NT2/D1 (cell line): ENCODE measurements around the gene GPR22.
A peak's percentile ranks its signal among the peaks of the same experiment; 100 is the strongest.

Experiments
- DNase-seq: peaks from one replicate; pipeline ENCODE4 v3.0.0-alpha.2; 2011; ENCODE audit warnings: low read depth, low spot score
- H3K27me3 ChIP-seq: 2 replicates; pipeline ENCODE4 v1.6.0; 2011; ENCODE audit warnings: mild to moderate bottlenecking; ENCODE audit not compliant: insufficient read length, insufficient read depth
- H3K36me3 ChIP-seq: 2 replicates; pipeline ENCODE4 v1.6.1; 2011; ENCODE audit warnings: mild to moderate bottlenecking, low read length, mixed read lengths; ENCODE audit not compliant: insufficient read depth, insufficient read length
- H3K4me1 ChIP-seq: 2 replicates; pipeline ENCODE4 v1.5.1; 2011; ENCODE audit not compliant: insufficient read depth, insufficient read length
- H3K4me3 ChIP-seq: 2 replicates; pipeline ENCODE4 v1.5.1; 2011; ENCODE audit warnings: low read depth; ENCODE audit not compliant: insufficient read length
- H3K9ac ChIP-seq: 2 replicates; pipeline ENCODE4 v1.6.0; 2011; ENCODE audit warnings: low read depth; ENCODE audit not compliant: insufficient read length
- H3K9me3 ChIP-seq: 2 replicates; pipeline ENCODE4 v1.5.1; 2011; ENCODE audit warnings: mild to moderate bottlenecking, low read length; ENCODE audit not compliant: insufficient read depth
- SUZ12 ChIP-seq: IDR thresholded peaks from 2 replicates; pipeline ENCODE4 v1.6.1; 2011; ENCODE audit not compliant: insufficient read length, insufficient read depth; ENCODE audit errors: extremely low read depth
- YY1 ChIP-seq: IDR thresholded peaks from 2 replicates; pipeline ENCODE4 v1.6.1; 2011; ENCODE audit not compliant: insufficient read length, insufficient read depth
- ZNF274 ChIP-seq: IDR thresholded peaks from 2 replicates; pipeline ENCODE4 v1.6.1; 2011; ENCODE audit warnings: mild to moderate bottlenecking, low read depth, low read length

GPR22 gene

GRCh38 chr7:107499731-107500130, 29.9 kb downstream of the GPR22 start:
- no peaks in the 10 kb centered on the region for H3K36me3 ChIP-seq
- H3K27me3 ChIP-seq = no peaks in the 10 kb centered on the region
- H3K9me3 ChIP-seq = no peaks in the 10 kb centered on the region
- no peak overlapping the region for H3K9ac ChIP-seq
- H3K4me3 ChIP-seq = no peak overlapping the region
- no peak for DNase-seq
- no peaks in the 10 kb centered on the region for H3K4me1 ChIP-seq
- TF ChIP-seq SUZ12 (no peak), YY1 (no peak)

- Histone ChIP-seq H3K27me3 (no peaks in the 10 kb centered on the region), H3K9me3 (peaks cover under 1% of the 10 kb centered on the region; the same call in 1 of the 2 replicates), H3K4me1 (no peaks in the 10 kb centered on the region), H3K36me3 (peaks cover 7% of the 10 kb centered on the region), H3K9ac (no peak overlapping the region), H3K4me3 (no peak overlapping the region)
- DNase-seq = peak; percentile 5
- no peak for TF ChIP-seq SUZ12
- TF ChIP-seq ZNF274 = no peak
- TF ChIP-seq YY1 = no peak
Measured at GRCh38 chr7:107501593-107501992, 31.7 kb downstream of the GPR22 start.

DNA sequence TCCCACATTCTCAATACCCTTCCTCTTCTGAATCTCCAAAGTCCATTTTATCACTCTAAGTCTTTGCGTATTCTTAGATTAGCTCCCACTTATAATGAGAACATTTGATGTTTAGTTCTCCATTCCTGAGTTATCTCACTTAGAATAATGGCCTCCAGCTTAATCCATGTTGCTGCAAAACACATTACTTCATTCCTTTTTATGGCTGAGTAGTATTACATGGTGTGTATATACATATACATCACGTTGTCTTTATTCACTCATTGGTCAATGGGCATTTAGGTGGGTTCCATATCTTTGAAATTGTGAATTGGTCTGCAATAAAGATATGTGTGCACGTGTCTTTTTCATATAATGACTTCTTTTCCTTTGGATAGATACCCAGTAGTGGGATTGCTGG, 32.3 kb downstream of the GPR22 start:
- Histone ChIP-seq H3K36me3 (peaks cover 7% of the 10 kb centered on the region), H3K27me3 (no peaks in the 10 kb centered on the region)
- TF ChIP-seq YY1 (no peak), ZNF274 (no peak), SUZ12 (no peak)

DNA sequence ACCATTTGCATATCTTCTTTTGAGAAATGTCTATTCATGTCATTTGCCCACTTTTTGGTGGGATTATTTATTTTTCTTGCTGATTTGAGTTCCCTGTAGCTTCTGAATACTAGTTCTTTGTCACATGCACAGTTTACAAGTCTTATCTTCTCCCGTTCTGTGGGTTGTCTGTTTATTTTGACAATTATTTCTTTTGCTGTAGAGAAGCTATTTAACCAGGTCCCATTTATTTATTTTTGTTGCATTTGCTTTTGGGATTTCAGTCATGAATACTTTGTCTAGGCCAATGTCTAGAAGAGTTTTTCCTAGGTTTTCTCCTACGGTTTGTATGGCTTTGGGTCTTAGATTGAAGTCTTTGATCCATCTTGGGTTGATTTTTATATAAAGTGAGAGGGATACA, 32.9 kb downstream of the GPR22 start:
- Histone ChIP-seq H3K9ac (no peak overlapping the region), H3K36me3 (peaks cover 7% of the 10 kb centered on the region), H3K27me3 (no peaks in the 10 kb centered on the region), H3K4me1 (no peaks in the 10 kb centered on the region), H3K4me3 (no peak overlapping the region), H3K9me3 (peaks cover 9% of the 10 kb centered on the region; the same call in 1 of the 2 replicates)
- TF ChIP-seq YY1 (no peak), ZNF274 (no peak), SUZ12 (no peak)
- no peak for DNase-seq

More for the DNA sequence above, 32.3 kb downstream of the GPR22 start:
- no peaks in the 10 kb centered on the region for H3K4me1 ChIP-seq
- no peak overlapping the region for H3K9ac ChIP-seq
- H3K4me3 ChIP-seq = no peak overlapping the region
- peaks cover 5% of the 10 kb centered on the region; the same call in 1 of the 2 replicates for H3K9me3 ChIP-seq
- no peak for DNase-seq

DNA sequence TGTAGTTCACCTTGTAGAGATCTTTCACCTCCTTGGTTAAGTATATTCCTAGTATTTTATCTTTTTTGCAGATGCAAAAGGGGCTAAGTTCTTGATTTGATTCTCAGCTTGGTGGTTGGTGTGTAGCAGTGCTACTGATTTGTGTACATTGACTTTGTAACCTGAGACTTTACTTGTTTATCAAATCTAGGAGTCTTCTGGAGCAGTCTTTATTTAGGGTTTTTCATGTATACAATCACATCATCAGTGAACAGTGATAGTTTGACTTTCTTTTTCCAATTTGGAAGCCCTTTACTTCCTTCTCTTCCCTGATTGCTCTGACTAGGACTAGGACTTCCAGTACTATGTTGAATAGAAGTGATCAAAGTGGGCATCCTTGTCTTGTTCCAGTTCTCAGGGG, 33.8 kb downstream of the GPR22 start:
- Histone ChIP-seq H3K9me3 (peaks cover 12% of the 10 kb centered on the region; the same call in 1 of the 2 replicates), H3K4me3 (no peak overlapping the region), H3K27me3 (no peaks in the 10 kb centered on the region), H3K36me3 (peaks cover 7% of the 10 kb centered on the region), H3K9ac (no peak overlapping the region), H3K4me1 (no peaks in the 10 kb centered on the region)
- no peak for TF ChIP-seq ZNF274
- TF ChIP-seq SUZ12 = no peak
- no peak for TF ChIP-seq YY1
- DNase-seq = no peak

- Histone ChIP-seq H3K9ac (no peak overlapping the region), H3K27me3 (no peaks in the 10 kb centered on the region), H3K4me3 (no peak overlapping the region), H3K4me1 (no peaks in the 10 kb centered on the region), H3K9me3 (peaks cover 12% of the 10 kb centered on the region; the same call in 1 of the 2 replicates), H3K36me3 (peaks cover 7% of the 10 kb centered on the region)
- no peak for TF ChIP-seq YY1
- DNase-seq = no peak
Measured at GRCh38 chr7:107505362-107505761, 35.5 kb downstream of the GPR22 start.

DNA sequence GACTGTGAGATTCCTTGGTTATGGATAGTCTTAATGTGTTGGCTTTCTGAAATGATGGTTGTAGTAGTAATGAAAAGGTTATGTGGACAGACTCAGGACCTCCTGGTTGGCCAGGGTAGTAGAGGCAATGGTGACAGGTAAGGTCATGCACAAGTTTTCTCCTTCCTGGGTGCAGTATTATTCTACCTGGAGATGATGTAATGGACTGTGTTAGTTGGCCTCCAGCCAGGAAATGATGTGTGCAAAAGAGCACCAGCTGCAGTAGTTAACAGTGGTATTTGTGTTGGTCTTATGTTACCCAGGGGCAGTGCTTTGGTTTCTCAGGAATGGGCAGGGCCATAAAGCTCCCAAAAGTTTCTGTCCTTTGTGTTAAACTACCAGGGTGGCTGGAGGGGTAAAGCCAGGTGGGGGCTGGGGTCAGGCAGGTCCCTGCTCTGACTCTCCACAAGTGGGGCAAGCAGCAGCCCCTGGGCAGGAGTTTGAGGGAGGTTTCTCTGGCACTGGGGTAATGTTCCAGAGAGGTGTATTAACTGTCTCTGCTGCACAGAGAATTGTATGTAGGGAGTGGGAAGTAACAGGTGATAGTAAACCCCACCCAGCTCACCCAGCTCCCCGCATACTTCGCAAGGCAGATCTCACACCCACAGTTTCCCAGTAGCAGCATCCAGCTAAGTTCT, 36.3 kb downstream of the GPR22 start:
- DNase-seq = no peak
- Histone ChIP-seq H3K27me3 (no peaks in the 10 kb centered on the region), H3K4me3 (no peak overlapping the region), H3K4me1 (no peaks in the 10 kb centered on the region), H3K36me3 (peaks cover 7% of the 10 kb centered on the region), H3K9me3 (peaks cover 12% of the 10 kb centered on the region; the same call in 1 of the 2 replicates), H3K9ac (no peak overlapping the region)
- no peak for TF ChIP-seq ZNF274
- no peak for TF ChIP-seq YY1
- TF ChIP-seq SUZ12 = no peak
